Choroid plexus epithelial cell (primary cell): ENCODE measurements around the gene BAG1.

Experiments used
- DNase-seq: peaks from one replicate; pipeline ENCODE4 v3.0.0-alpha.2; 2010; ENCODE audit warnings: low read depth
- H3K4me3 ChIP-seq: 2 replicates; pipeline ENCODE4 v1.5.1; 2011; ENCODE audit warnings: low read depth, mild to moderate bottlenecking, control low read depth, low read length, moderate library complexity
- CTCF ChIP-seq: conservative IDR thresholded peaks from 2 replicates; pipeline ENCODE4 v1.5.1; 2011; ENCODE audit warnings: low read depth, mild to moderate bottlenecking, control low read depth, inconsistent platforms, low read length, moderate library complexity

Gene BAG1

GRCh38 chr9:33264473-33265177 is at the start of gene BAG1, which contains the start of gene CHMP5:
Gene BAG1 (minus strand): TSS chr9:33264708.
Gene CHMP5 (plus strand): TSS chr9:33265049. CDS start chr9:33265079, 30 bp downstream.
- TF ChIP-seq CTCF, result peak; percentile 54
- peak within 1 kb of the TSS; percentile 83 for H3K4me3 ChIP-seq

GRCh38 chr9:33311953-33312352 is 47.4 kb upstream of the BAG1 start:
- peak; percentile 35 for DNase-seq
- TF ChIP-seq CTCF, result no peak
- H3K4me3 ChIP-seq, result no peak overlapping the region

More at GRCh38 chr9:33264473-33265177, at the start of gene BAG1, which contains the start of gene CHMP5:
- DNase-seq, result peak; percentile 100

GRCh38 chr9:33310748-33311147 is 46.2 kb upstream of the BAG1 start:
- TF ChIP-seq CTCF, result no peak
- H3K4me3 ChIP-seq, result no peak overlapping the region
- DNase-seq, result no peak

- no peak for TF ChIP-seq CTCF
- H3K4me3 ChIP-seq, result no peak overlapping the region
- DNase-seq, result no peak
Observed at GRCh38 chr9:33309903-33310302, 45.4 kb upstream of the BAG1 start.

GRCh38 chr9:33307067-33307466 is 42.6 kb upstream of the BAG1 start:
- DNase-seq, result peak; percentile 17
- TF ChIP-seq CTCF, result no peak
- no peak overlapping the region for H3K4me3 ChIP-seq

- H3K4me3 ChIP-seq, result no peak overlapping the region
- peak; percentile 16 for DNase-seq
- no peak for TF ChIP-seq CTCF
Observed at GRCh38 chr9:33306037-33306436, 41.5 kb upstream of the BAG1 start.

- no peak for TF ChIP-seq CTCF
- H3K4me3 ChIP-seq, result no peak overlapping the region
- no peak for DNase-seq
Observed at GRCh38 chr9:33304362-33304761, 39.9 kb upstream of the BAG1 start.
